AG09319 (cell line): Measurements from ENCODE around the gene LCN6.

Source experiments
- DNase-seq: peaks from one replicate; pipeline ENCODE4 v3.0.0-alpha.2; 2010; ENCODE audit warnings: low read depth; ENCODE audit errors: extremely low read depth
- CTCF ChIP-seq: IDR thresholded peaks from 2 replicates; pipeline ENCODE4 v1.5.1; 2011; ENCODE audit warnings: low read depth, mild to moderate bottlenecking, inconsistent platforms, low read length, moderate library complexity

The LCN6 gene

GRCh38 chr9:136743639-136744211 lies 4.6 kb downstream of the LCN6 start:
- TF ChIP-seq CTCF, result no peak
- no peak for DNase-seq

- TF ChIP-seq CTCF, result peak; percentile 32
- no peak for DNase-seq
Observed at GRCh38 chr9:136742591-136743391, 5.5 kb downstream of the LCN6 start, which contains the start of gene LCN10. Gene LCN10, minus strand, starts transcription at chr9:136742940. Its CDS starts 37 bp downstream, at chr9:136742903.

- DNase-seq, result no peak
- no peak for TF ChIP-seq CTCF
Observed at GRCh38 chr9:136741883-136742571, 6.3 kb downstream of the LCN6 start.

- TF ChIP-seq CTCF, result no peak
- DNase-seq, result no peak
Observed at GRCh38 chr9:136740971-136741882, 7.1 kb downstream of the LCN6 start.

- no peak for TF ChIP-seq CTCF
- DNase-seq, result no peak
Observed at GRCh38 chr9:136740491-136740890, 7.8 kb downstream of the LCN6 start.

GRCh38 chr9:136740069-136740468 lies 8.3 kb downstream of the LCN6 start:
- no peak for TF ChIP-seq CTCF
- no peak for DNase-seq
